GM12878 (cell line): ENCODE measurements around the gene CACNA2D2. TPM values are rescaled to one million over a fixed set of nuclear protein-coding genes. Genes with fewer than 3 reads are reported as not detected.

Source experiments
- ATAC-seq: fragments of 200-7000 bp; cut with Tn5 transposase; 3 replicates; pipeline ENCODE4 v1.9.1; 2020; ENCODE audit warnings: mild to moderate bottlenecking, moderate library complexity
- BruUV-seq: library from RNA; stranded (reverse); fragments of 400-500 nt; replicated peaks from 2 replicates; lab custom pipeline; 2021; lab: Mats Ljungman, UMichigan
- CTCF ChIA-PET: fragments of 300-600 bp; sonication (Branson Sonifier 250); formaldehyde crosslinking; extraction: SDS; loops from one replicate; lab custom pipeline; 2021; ENCODE audit warnings: inconsistent platforms; lab: Yijun Ruan, JAX
- POLR2A ChIA-PET: fragments of 350-600 bp; formaldehyde crosslinking; extraction: SDS; loops from one replicate; lab custom pipeline; 2021; ENCODE audit warnings: inconsistent platforms; lab: Charles Lee
- RAD21 ChIA-PET: fragments of 300-600 bp; sonication (Branson Sonifier 250); formaldehyde crosslinking; loops from one replicate; lab custom pipeline; 2023; ENCODE audit warnings: antibody characterized with exemption; ENCODE audit not compliant: unreplicated experiment; lab: Charles Lee
- SMC1A ChIA-PET: fragments of 300-600 bp; sonication (Branson Sonifier 250); formaldehyde crosslinking; loops from one replicate; lab custom pipeline; 2023; ENCODE audit not compliant: unreplicated experiment, uncharacterized antibody; lab: Charles Lee
- DNase-seq: peaks from one replicate; pipeline ENCODE4 v3.0.0-alpha.2; 2011; ENCODE audit warnings: low read depth, low spot score
- FAIRE-seq: peaks from 3 replicates; lab custom pipeline; 2011; peaks lifted over from hg19 to GRCh38; lab: Jason Lieb, UNC
- H2AFZ ChIP-seq: 2 replicates; pipeline ENCODE4 v1.6.0; 2011; ENCODE audit warnings: low read depth, low read length, control low read depth; ENCODE audit not compliant: control insufficient read depth
- H3K27ac ChIP-seq: 2 replicates; pipeline ENCODE4 v1.5.1; 2011; ENCODE audit warnings: control low read depth; ENCODE audit not compliant: control insufficient read depth, insufficient read depth
- H3K27me3 ChIP-seq, 2 experiments: replicated peaks in 1 of 2; 2 replicates each; pipeline versions ENCODE4 v1.6.0 to v1.6.1; 2011; ENCODE audit warnings: low read length in 1 of 2; ENCODE audit not compliant: control insufficient read depth in 2 of 2, insufficient read depth in 2 of 2
- H3K36me3 ChIP-seq, 2 experiments: 2 replicates each; pipeline ENCODE4 v1.5.1; 2011; ENCODE audit warnings: low read length in 1 of 2; ENCODE audit not compliant: control insufficient read depth in 2 of 2, insufficient read depth in 2 of 2
- H3K4me1 ChIP-seq: 2 replicates; pipeline ENCODE4 v1.6.1; 2011; ENCODE audit warnings: mild to moderate bottlenecking, low read length, moderate library complexity, mixed read lengths; ENCODE audit not compliant: control insufficient read depth, insufficient read depth
- H3K4me2 ChIP-seq: 2 replicates; pipeline ENCODE4 v1.6.0; 2011; ENCODE audit warnings: control low read depth; ENCODE audit not compliant: control insufficient read depth, insufficient read depth
- H3K4me3 ChIP-seq: fragments of 200-600 bp; sonication (generic); 2 replicates; pipeline ENCODE4 v1.5.1; 2016
- H3K79me2 ChIP-seq: 2 replicates; pipeline ENCODE4 v1.6.0; 2011; ENCODE audit warnings: low read length; ENCODE audit not compliant: control insufficient read depth, insufficient read depth
- H3K9ac ChIP-seq: 2 replicates; pipeline ENCODE4 v1.8.0; 2011; ENCODE audit warnings: low read length, control low read depth, mixed read lengths; ENCODE audit not compliant: control insufficient read depth, insufficient read depth
- H3K9me3 ChIP-seq: replicated peaks from 3 replicates; pipeline ENCODE4 v1.5.1; 2011; ENCODE audit warnings: mild to moderate bottlenecking, low read length; ENCODE audit not compliant: control insufficient read depth, insufficient read depth
- H4K20me1 ChIP-seq: 2 replicates; pipeline ENCODE4 v1.6.0; 2011; ENCODE audit not compliant: control insufficient read depth, insufficient read depth
- BHLHE40 ChIP-seq, 2 experiments: fragments of 450-650 bp in 1 of 2; IDR thresholded peaks; 2 replicates each; pipeline ENCODE4 v1.6.1; 2011 to 2017; ENCODE audit warnings: low read depth in 2 of 2, borderline replicate concordance in 1 of 2, improper control_type of control experiment in 1 of 2, low read length in 1 of 2, mild to moderate bottlenecking in 1 of 2
- BMI1 ChIP-seq: fragments of 450-650 bp; IDR thresholded peaks from 2 replicates; pipeline ENCODE4 v1.6.1; 2016; ENCODE audit warnings: mild to moderate bottlenecking, moderate library complexity, borderline replicate concordance
- CHD2 ChIP-seq: IDR thresholded peaks from 2 replicates; pipeline ENCODE4 v1.6.1; 2011; ENCODE audit warnings: low read depth, low read length, improper control_type of control experiment, borderline replicate concordance
- HCFC1 ChIP-seq: fragments of 150-350 bp; IDR thresholded peaks from 2 replicates; pipeline ENCODE4 v1.6.1; 2014; ENCODE audit warnings: low read length
- MXI1 ChIP-seq: fragments of 150-350 bp; IDR thresholded peaks from 2 replicates; pipeline ENCODE4 v1.6.1; 2011; ENCODE audit warnings: low read depth, mild to moderate bottlenecking, inconsistent platforms, low read length, improper control_type of control experiment
- PAX5 ChIP-seq: IDR thresholded peaks from 2 replicates; pipeline ENCODE4 v1.6.1; 2011; ENCODE audit warnings: low read depth, low read length, borderline replicate concordance
- POLR2A ChIP-seq: IDR thresholded peaks from 2 replicates; pipeline ENCODE4 v1.6.1; 2011; ENCODE audit warnings: low read depth, mild to moderate bottlenecking, low read length
- RCOR1 ChIP-seq: conservative IDR thresholded peaks from 2 replicates; pipeline ENCODE4 v1.6.1; 2012; ENCODE audit warnings: low read depth, low read length, improper control_type of control experiment
- RFX5 ChIP-seq: IDR thresholded peaks from 2 replicates; pipeline ENCODE4 v1.6.1; 2011; ENCODE audit warnings: low read depth, low read length, improper control_type of control experiment
- SMAD5 ChIP-seq: IDR thresholded peaks from 2 replicates; pipeline ENCODE4 v1.6.1; 2016; ENCODE audit warnings: antibody characterized with exemption, low read depth
- SUZ12 ChIP-seq: fragments of 200-600 bp; sonication (generic); IDR thresholded peaks from one replicate; pipeline ENCODE4 v1.6.1; 2018; ENCODE audit warnings: antibody characterized with exemption, mild to moderate bottlenecking; ENCODE audit not compliant: unreplicated experiment
- ZZZ3 ChIP-seq: IDR thresholded peaks from 2 replicates; pipeline ENCODE4 v1.6.1; 2011; ENCODE audit warnings: low read depth; ENCODE audit not compliant: control insufficient read depth, insufficient read length
- WGBS: methylation state at CpG from one replicate; pipeline ENCODE4 v1.1.6; 2016; ENCODE audit warnings: low lambda C conversion rate; ENCODE audit not compliant: insufficient replicate concordance, insufficient coverage; ENCODE audit errors: missing lambda C conversion rate; 5-methylcytosine and 5-hydroxymethylcytosine counted together
- in situ Hi-C: fragments of 300-500 bp; cut with MboI; formaldehyde crosslinking; loops from 9 replicates; pipeline ENCODE4 v1.14.3; 2018; ENCODE audit warnings: mixed read lengths
- intact Hi-C: fragments of 100-400 bp; cut with micrococcal nuclease; formaldehyde crosslinking; loops from one replicate; pipeline ENCODE4 v1.14.2; 2022; ENCODE audit not compliant: unreplicated experiment
- polyA plus RNA-seq, 11 experiments: library from polyadenylated mRNA; depleted of rRNA in 4 of 11; unstranded in 6 of 11; stranded (reverse) in 5 of 11; fragments of >200 nt; fragmentation: Nextera tagmentation in 4 of 11; fragmentation: Illumina TruSeq in 1 of 11; extraction: Ambion mirVana in 4 of 11; extraction: Trizol in 1 of 11; gene quantifications; 1 replicate in 1 of 11; 2 replicates in 10 of 11; pipeline versions ENCODE4 v1.2.1 to v1.2.3, GENCODE V29; 2011 to 2016; ENCODE audit warnings: inconsistent platforms in 2 of 11, missing spikeins in 2 of 11, low read depth in 1 of 11
- total RNA-seq, 4 experiments: library from RNA; depleted of rRNA in 3 of 4; stranded (reverse); fragments of >200 nt in 3 of 4; fragmentation: Illumina TruSeq in 1 of 4; extraction: Trizol in 1 of 4; gene quantifications; 2 replicates each; pipeline versions ENCODE4 v1.2.1 to v1.2.3, GENCODE V29; 2013 to 2021
- TF ChIP-seq, protein P1 (sequence below): IDR thresholded peaks from 2 replicates; pipeline ENCODE4 v1.6.1; 2012; ENCODE audit warnings: low read depth, low read length, improper control_type of control experiment
- TF ChIP-seq, protein P2 (sequence below): fragments of 450-650 bp; IDR thresholded peaks from 2 replicates; pipeline ENCODE4 v1.6.1; 2017; ENCODE audit warnings: low read depth, mild to moderate bottlenecking, moderate library complexity

CACNA2D2 gene
- total and polyA plus RNA-seq, 10 of the 15 experiments (the other 5 are each of a cell fraction or from before 2014, with no cell fraction given) = 0.03 to 0.07 TPM; not detected in 8

DNA sequence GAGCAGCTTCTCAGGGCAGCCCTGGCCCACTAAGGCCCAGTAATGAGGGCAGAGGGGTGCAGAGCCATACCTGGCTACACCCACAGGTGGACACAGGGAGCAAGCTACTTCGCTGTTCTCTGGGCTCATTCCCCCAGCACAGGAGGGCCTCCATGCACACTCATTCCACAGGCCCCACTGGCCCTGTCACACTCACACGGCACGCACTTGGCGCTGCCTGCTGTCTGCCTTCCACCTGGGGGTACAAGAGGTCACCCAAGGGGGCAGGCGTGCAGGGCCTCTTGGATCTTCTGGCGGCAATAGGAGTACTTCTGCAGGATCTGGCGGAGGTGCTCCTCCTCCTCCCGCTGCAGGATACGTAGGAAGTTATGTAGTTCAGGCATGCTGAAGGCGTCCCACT is 173.1 kb downstream of the CACNA2D2 start:
- peak; percentile 10; the same call in 1 of the 2 replicates for TF ChIP-seq POLR2A
- TF ChIP-seq SUZ12 = no peak
- in situ Hi-C loops = loop anchor here (10.0 kb wide), 1 partner anchor 1064 kb away; the partner anchor contains the start of gene RBM15B
- Histone ChIP-seq H4K20me1 (no peaks in the 10 kb centered on the region; the same call in 1 of the 2 replicates), H3K27me3 (no peaks in the 10 kb centered on the region), H3K9ac (no peak overlapping the region), H3K27ac (no peak overlapping the region), H3K4me2 (no peak overlapping the region), H3K9me3 (no peaks in the 10 kb centered on the region), H3K36me3 (peaks cover 23 to 27% of the 10 kb centered on the region in 2 experiments), H3K4me3 (no peak overlapping the region), H3K79me2 (peaks cover 38% of the 10 kb centered on the region), H2AFZ (no peak overlapping the region), H3K4me1 (peaks cover 12% of the 10 kb centered on the region)
- ChIA-PET CTCF (no interaction called here), SMC1A (no interaction called here), POLR2A (no interaction called here), RAD21 (interaction anchor here (1.4 kb wide), 1 partner anchor 31 kb away, joined by 3 read pairs; the partner anchor contains the start of genes HYAL3 and NAA80)
- BruUV-seq = no TSS peak
- 91% methylated on average over 10 of the region's 10 CpGs for WGBS
- DNase-seq = no peak
- intact Hi-C loops = no loop called here
- FAIRE-seq = no peak
- no peak for ATAC-seq

DNA sequence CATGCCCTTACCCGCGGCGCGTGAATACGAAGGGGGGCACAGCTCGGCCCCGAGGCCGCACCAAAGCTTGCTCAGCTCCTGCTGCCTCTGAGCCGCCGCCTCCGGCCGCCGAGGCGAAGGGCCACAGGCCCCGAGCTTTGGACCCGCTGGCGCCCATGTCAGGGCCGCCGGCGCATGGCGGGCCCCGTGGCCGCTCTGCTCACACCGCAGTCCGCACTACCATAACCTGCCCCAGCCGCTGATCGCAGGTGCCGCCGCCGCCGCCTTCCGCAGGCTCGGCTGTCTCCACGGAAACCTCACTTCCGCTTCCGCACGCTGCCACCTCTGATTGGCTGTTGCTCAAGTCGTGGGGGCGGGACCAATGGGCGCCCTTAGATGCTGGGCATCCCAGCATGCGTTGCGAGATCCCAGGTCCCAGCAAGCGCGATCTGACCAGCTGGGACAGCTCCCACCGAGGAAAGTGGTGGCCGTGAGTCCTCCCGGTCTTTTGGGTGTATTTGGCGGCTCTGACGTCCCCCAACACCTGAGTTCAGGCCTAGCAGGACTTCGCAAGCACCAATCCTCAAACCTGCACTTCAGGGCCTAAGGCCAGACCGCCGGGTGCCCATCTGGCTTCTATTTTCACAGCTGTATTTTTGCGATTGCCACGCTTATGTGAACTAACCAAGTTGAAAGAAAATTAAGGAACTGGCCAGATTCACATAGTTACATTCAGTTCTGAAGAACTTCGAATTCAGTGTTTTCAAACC is 175.3 kb downstream of the CACNA2D2 start, which contains the start of gene TUSC2:
Gene TUSC2 (minus strand): TSS at position 281 of the 749 bp plus-strand sequence. CDS start 124 bp downstream, at position 157.
- H3K79me2 ChIP-seq = peaks cover 17% of the 10 kb centered on the region
- peak within 1 kb of the TSS; percentile 69 for H3K27ac ChIP-seq
- 2% methylated on average over 53 of the region's 55 CpGs for WGBS
- intact Hi-C loops (no loop called here), in situ Hi-C loops (no loop called here)
- SMC1A ChIA-PET = interaction anchor here (1.1 to 1.9 kb wide), 3 partner anchors 9 to 29 kb away, joined by 3 to 20 read pairs (median 4); partner anchors contain the start of genes HYAL3 and NAA80
- POLR2A ChIA-PET = interaction anchor here (0.7 to 3.0 kb wide), 6 partner anchors 10 to 262 kb away, joined by 3 to 58 read pairs (median 6); partner anchors contain the start of genes CYB561D2, HYAL3, NAA80 and NPRL2
- peaks cover 16 to 26% of the 10 kb centered on the region in 2 experiments for H3K36me3 ChIP-seq
- no peaks in the 10 kb centered on the region for H3K9me3 ChIP-seq
- H3K4me3 ChIP-seq = peak within 1 kb of the TSS; percentile 90
- H3K4me1 ChIP-seq = peaks cover 3% of the 10 kb centered on the region; the same call in 1 of the 2 replicates
- H3K27me3 ChIP-seq = no peaks in the 10 kb centered on the region
- DNase-seq (peak; percentile 81), ATAC-seq (peak; percentile 96), FAIRE-seq (peak; percentile 86)
- RAD21 ChIA-PET = interaction anchor here (1.4 to 3.4 kb wide), 3 partner anchors 9 to 29 kb away, joined by 3 to 21 read pairs (median 8); partner anchors contain the start of genes HYAL3 and NAA80
- BruUV-seq = TSS peak; percentile 90
- H3K9ac ChIP-seq = peak within 1 kb of the TSS; percentile 98
- H3K4me2 ChIP-seq = peak within 1 kb of the TSS; percentile 93
- CTCF ChIA-PET = interaction anchor here (1.0 to 2.0 kb wide), 8 partner anchors 9 to 214 kb away, joined by 3 to 12 read pairs (median 4); partner anchors contain the start of genes HYAL3 and NAA80
- H2AFZ ChIP-seq = peak within 1 kb of the TSS; percentile 76
- H4K20me1 ChIP-seq = no peaks in the 10 kb centered on the region
- TF ChIP-seq BHLHE40 (IDR thresholded peaks at IDR 0.05; ENCODE audit: borderline replicate concordance in 1 of 2, low read depth in 2 of 2, low read length in 1 of 2) (peak; percentile 49 to 84; a peak in 3 of 4 replicates), RCOR1 (no peak), MXI1 (peak; percentile 91), RFX5 (peak; percentile 49; the same call in 1 of the 2 replicates), PAX5 (0 out of 2 replicates have a peak, but pooled peaks have one; percentile 22), BMI1 (peak; percentile 44; the same call in 1 of the 2 replicates), CHD2 (peak; percentile 83), ZZZ3 (no peak), SMAD5 (peak; percentile 55; the same call in 1 of the 2 replicates), HCFC1 (peak; percentile 59)
- TF ChIP-seq, protein P1, sequence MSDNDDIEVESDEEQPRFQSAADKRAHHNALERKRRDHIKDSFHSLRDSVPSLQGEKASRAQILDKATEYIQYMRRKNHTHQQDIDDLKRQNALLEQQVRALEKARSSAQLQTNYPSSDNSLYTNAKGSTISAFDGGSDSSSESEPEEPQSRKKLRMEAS = peak; percentile 81
- TF ChIP-seq, protein P2, sequence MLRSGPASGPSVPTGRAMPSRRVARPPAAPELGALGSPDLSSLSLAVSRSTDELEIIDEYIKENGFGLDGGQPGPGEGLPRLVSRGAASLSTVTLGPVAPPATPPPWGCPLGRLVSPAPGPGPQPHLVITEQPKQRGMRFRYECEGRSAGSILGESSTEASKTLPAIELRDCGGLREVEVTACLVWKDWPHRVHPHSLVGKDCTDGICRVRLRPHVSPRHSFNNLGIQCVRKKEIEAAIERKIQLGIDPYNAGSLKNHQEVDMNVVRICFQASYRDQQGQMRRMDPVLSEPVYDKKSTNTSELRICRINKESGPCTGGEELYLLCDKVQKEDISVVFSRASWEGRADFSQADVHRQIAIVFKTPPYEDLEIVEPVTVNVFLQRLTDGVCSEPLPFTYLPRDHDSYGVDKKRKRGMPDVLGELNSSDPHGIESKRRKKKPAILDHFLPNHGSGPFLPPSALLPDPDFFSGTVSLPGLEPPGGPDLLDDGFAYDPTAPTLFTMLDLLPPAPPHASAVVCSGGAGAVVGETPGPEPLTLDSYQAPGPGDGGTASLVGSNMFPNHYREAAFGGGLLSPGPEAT = peak; percentile 76
